Breast epithelium (tissue), 3 donors: ENCODE measurements around the gene LCE1F.

Experiments used
- POLR2A ChIP-seq: fragments of 450-650 bp; IDR thresholded peaks from one replicate; pipeline ENCODE4 v1.6.1; 2016; ENCODE audit warnings: antibody characterized with exemption, mild to moderate bottlenecking, moderate library complexity
- TF ChIP-seq, protein P1 (sequence below), 3 donors: fragments of 450-650 bp; IDR thresholded peaks; one replicate each; pipeline ENCODE4 v1.5.1; 2016 to 2017; ENCODE audit warnings: antibody characterized with exemption in 3 of 3, mild to moderate bottlenecking in 3 of 3, moderate library complexity in 3 of 3

DNA sequence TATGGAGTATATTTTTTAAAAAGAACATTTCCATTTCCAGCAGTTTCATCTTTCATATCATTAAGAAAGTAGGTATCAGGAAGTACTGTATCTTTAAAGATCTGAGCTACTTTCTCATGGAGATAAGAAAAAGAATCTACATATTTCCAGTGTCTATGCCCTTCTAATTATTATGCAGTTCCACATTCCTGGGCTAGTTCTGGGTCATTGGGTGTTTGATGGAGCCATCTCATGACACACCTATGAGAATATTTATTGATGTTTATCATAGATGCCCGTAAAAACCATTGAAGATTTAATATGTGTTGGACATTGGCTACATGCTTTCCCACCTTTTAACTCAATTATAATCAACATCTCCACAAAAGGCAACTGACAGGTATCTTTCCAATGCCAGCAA is 46.0 kb upstream of the LCE1F start:
- TF ChIP-seq, protein P1, sequence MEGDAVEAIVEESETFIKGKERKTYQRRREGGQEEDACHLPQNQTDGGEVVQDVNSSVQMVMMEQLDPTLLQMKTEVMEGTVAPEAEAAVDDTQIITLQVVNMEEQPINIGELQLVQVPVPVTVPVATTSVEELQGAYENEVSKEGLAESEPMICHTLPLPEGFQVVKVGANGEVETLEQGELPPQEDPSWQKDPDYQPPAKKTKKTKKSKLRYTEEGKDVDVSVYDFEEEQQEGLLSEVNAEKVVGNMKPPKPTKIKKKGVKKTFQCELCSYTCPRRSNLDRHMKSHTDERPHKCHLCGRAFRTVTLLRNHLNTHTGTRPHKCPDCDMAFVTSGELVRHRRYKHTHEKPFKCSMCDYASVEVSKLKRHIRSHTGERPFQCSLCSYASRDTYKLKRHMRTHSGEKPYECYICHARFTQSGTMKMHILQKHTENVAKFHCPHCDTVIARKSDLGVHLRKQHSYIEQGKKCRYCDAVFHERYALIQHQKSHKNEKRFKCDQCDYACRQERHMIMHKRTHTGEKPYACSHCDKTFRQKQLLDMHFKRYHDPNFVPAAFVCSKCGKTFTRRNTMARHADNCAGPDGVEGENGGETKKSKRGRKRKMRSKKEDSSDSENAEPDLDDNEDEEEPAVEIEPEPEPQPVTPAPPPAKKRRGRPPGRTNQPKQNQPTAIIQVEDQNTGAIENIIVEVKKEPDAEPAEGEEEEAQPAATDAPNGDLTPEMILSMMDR (IDR thresholded peaks at IDR 0.05), result no peak
- TF ChIP-seq POLR2A, result no peak
